GM19438 (cell line): ENCODE measurements around the gene WDR4.
"Not testable (repeated sequence)": the region's sequence is repeated elsewhere in the genome, so short reads cannot be mapped to it uniquely, and the experiment has no call there.

Experiments
- ATAC-seq: cut with Tn5 transposase; IDR thresholded peaks from one replicate; pipeline ENCODE4 v1.9.1; 2021; ENCODE audit warnings: low read depth; ENCODE audit not compliant: unreplicated experiment

WDR4 gene

GRCh38 chr21:42854246-42855010 lies 24.9 kb downstream of the WDR4 start:
- no peak for ATAC-seq

DNA sequence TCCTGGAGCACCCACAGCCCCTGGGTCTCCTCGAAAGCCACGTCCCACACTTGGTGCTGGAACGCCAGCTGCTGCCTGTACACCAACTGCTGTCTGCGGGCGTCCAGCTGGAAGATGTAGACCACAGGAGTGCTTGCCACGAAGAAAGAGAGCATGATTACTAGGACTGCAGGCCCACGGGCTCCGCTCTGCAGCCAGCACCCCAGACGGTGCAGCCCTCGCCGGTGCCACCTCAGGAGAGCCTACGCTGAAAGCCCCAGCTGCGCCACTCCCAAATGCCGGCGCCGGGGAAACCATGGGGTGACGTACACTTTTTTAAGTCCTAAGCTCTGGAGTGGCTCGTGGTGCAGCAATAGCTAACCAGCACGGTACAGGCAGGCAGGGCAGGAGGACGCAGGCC lies 25.7 kb downstream of the WDR4 start:
- no peak for ATAC-seq

- no peak for ATAC-seq
These were observed 26.3 kb downstream of the WDR4 start for GRCh38 chr21:42852925-42853570.

- no peak for ATAC-seq
These were observed 27.3 kb downstream of the WDR4 start for GRCh38 chr21:42851812-42852665.

- no peak for ATAC-seq
These were observed 28.4 kb downstream of the WDR4 start for GRCh38 chr21:42850866-42851391.

GRCh38 chr21:42850463-42850862 lies 28.9 kb downstream of the WDR4 start:
- no peak for ATAC-seq

- no peak for ATAC-seq
These were observed 29.5 kb downstream of the WDR4 start for GRCh38 chr21:42849759-42850412.

- no peak for ATAC-seq
These were observed 30.2 kb downstream of the WDR4 start for GRCh38 chr21:42848932-42849758.

DNA sequence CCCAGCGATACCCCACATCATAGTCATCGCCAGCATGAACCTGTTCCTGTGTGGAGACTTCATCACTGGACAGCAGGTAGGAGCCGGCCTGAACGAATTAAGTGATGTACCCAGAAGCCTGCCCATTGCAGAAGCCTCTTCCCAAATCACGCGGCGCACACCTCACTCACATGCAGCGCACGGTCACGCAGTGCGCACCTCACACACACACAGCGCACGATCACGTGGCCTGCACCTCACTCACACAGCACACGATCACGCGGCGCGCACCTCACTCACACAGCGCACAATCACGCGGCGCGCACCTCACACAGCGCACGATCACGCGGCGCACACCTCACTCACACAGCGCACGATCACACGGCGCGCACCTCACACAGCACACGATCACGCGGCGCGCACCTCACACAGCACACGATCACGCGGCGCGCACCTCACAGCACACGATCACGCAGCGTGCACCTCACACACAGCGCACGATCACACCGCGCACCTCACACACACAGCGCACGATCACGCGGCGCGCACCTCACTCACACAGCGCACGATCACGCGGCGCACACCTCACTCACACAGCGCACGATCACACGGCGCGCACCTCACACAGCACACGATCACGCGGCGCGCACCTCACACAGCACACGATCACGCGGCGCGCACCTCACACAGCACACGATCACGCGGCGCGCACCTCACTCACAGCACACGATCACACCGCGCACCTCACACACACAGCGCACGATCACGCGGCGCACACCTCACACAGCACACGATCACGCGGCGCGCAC lies 31.0 kb downstream of the WDR4 start:
- ATAC-seq, result not testable (repeated sequence)

GRCh38 chr21:42847726-42848125 lies 31.6 kb downstream of the WDR4 start:
- ATAC-seq, result no peak

GRCh38 chr21:42847051-42847707 lies 32.2 kb downstream of the WDR4 start:
- no peak for ATAC-seq

- ATAC-seq, result no peak
These were observed 33.1 kb downstream of the WDR4 start for GRCh38 chr21:42846221-42846620.

GRCh38 chr21:42845296-42845965 lies 33.9 kb downstream of the WDR4 start:
- no peak for ATAC-seq

- no peak for ATAC-seq
These were observed 34.8 kb downstream of the WDR4 start for GRCh38 chr21:42844411-42845113.

DNA sequence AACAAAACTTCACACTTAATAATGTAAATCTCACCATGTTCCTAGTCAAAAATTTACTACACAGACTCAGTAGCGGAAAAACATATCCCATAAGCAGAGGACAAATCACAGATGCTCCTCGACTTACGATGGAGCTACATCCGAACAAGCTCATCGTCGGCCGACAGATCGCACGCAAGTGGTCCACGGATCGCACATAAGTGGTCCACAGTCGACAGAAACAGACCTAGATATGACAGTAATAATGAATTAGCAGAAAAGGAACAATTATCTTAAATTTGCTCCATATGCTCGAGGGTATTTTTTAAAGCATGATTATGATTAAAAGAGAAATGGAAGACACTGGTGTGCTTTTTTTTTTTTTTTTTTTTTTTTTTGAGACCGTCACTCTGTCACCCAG lies 36.3 kb downstream of the WDR4 start:
- no peak for ATAC-seq

GRCh38 chr21:42841916-42842655 lies 37.3 kb downstream of the WDR4 start:
- ATAC-seq, result not testable (repeated sequence)
